Upper lobe of right lung (tissue), 1 donor: Measurements from ENCODE around the gene HSD17B2. TPM values are rescaled to one million over a fixed set of nuclear protein-coding genes. Genes with fewer than 3 reads are reported as not detected.
A peak's percentile ranks its signal among the peaks of the same experiment; 100 is the strongest.

Experiments used
- ATAC-seq: fragments of 200-7000 bp; cut with Tn5 transposase; one replicate; pipeline ENCODE4 v1.9.1; 2020; ENCODE audit warnings: mild to moderate bottlenecking, moderate library complexity
- DNase-seq: peaks from one replicate; pipeline ENCODE4 v3.0.0-alpha.2; 2020
- H3K27ac ChIP-seq: fragments of 200-600 bp; one replicate; pipeline ENCODE4 v1.8.0; 2022
- H3K27me3 ChIP-seq: fragments of 200-600 bp; one replicate; pipeline ENCODE4 v1.8.0; 2022; ENCODE audit warnings: mild to moderate bottlenecking
- H3K36me3 ChIP-seq: fragments of 200-600 bp; one replicate; pipeline ENCODE4 v1.8.0; 2022
- H3K4me1 ChIP-seq: fragments of 200-600 bp; one replicate; pipeline ENCODE4 v1.8.0; 2022
- H3K4me3 ChIP-seq: fragments of 200-600 bp; one replicate; pipeline ENCODE4 v1.8.0; 2022; ENCODE audit warnings: mild to moderate bottlenecking
- H3K9me3 ChIP-seq: fragments of 200-600 bp; one replicate; pipeline ENCODE4 v1.8.0; 2022
- CTCF ChIP-seq: fragments of 200-600 bp; IDR thresholded peaks from one replicate; pipeline ENCODE4 v1.8.0; 2022; ENCODE audit warnings: antibody characterized with exemption
- intact Hi-C: fragments of 100-400 bp; cut with DNase I; formaldehyde crosslinking; loops from one replicate; pipeline ENCODE4 v1.11.0; 2022
- total RNA-seq: library from RNA; stranded (reverse); fragmentation: NEBNext Ultra II Directional; extraction: Animal tissue kit (Norgen Biotek cat#: 25700); gene quantifications from one replicate; pipeline ENCODE4 v1.2.1, GENCODE V29; 2021
- donor health status: DM: no; HTN: yes; CAD: no; lungs with severe emphysema.

Gene HSD17B2
- total RNA-seq, 1 donor from 2014 or later = 3.1 TPM

- Histone ChIP-seq H3K4me3 (peak overlapping the region; percentile 25), H3K27me3 (no peaks in the 10 kb centered on the region), H3K9me3 (no peaks in the 10 kb centered on the region), H3K4me1 (peaks cover 22% of the 10 kb centered on the region), H3K36me3 (no peaks in the 10 kb centered on the region), H3K27ac (peak overlapping the region; percentile 72)
- peak; percentile 31 for ATAC-seq
- intact Hi-C loops = no loop called here
- no peak for TF ChIP-seq CTCF
- no peak for DNase-seq
These were observed 20.9 kb downstream of the HSD17B2 start for GRCh38 chr16:82055728-82056549.

GRCh38 chr16:82056550-82056896 is 21.5 kb downstream of the HSD17B2 start:
- DNase-seq = no peak
- Histone ChIP-seq H3K9me3 (no peaks in the 10 kb centered on the region), H3K4me3 (peak overlapping the region; percentile 25), H3K36me3 (no peaks in the 10 kb centered on the region), H3K27ac (peak overlapping the region; percentile 71), H3K27me3 (no peaks in the 10 kb centered on the region), H3K4me1 (peaks cover 28% of the 10 kb centered on the region)
- intact Hi-C loops = no loop called here
- TF ChIP-seq CTCF = no peak
- no peak for ATAC-seq

GRCh38 chr16:82059161-82059982 is 24.3 kb downstream of the HSD17B2 start:
- DNase-seq = no peak
- H3K4me1 ChIP-seq = peaks cover 50% of the 10 kb centered on the region
- TF ChIP-seq CTCF = no peak
- H3K27ac ChIP-seq = no peak overlapping the region
- intact Hi-C loops = no loop called here
- H3K27me3 ChIP-seq = no peaks in the 10 kb centered on the region
- no peaks in the 10 kb centered on the region for H3K36me3 ChIP-seq
- no peak for ATAC-seq
- H3K4me3 ChIP-seq = no peak overlapping the region
- H3K9me3 ChIP-seq = no peaks in the 10 kb centered on the region

GRCh38 chr16:82059983-82060421 is 24.9 kb downstream of the HSD17B2 start:
- Histone ChIP-seq H3K4me1 (peaks cover 50% of the 10 kb centered on the region), H3K27ac (peak overlapping the region; percentile 3), H3K9me3 (no peaks in the 10 kb centered on the region), H3K4me3 (no peak overlapping the region), H3K36me3 (no peaks in the 10 kb centered on the region), H3K27me3 (no peaks in the 10 kb centered on the region)
- TF ChIP-seq CTCF = no peak
- peak; percentile 45 for ATAC-seq
- DNase-seq = no peak
- intact Hi-C loops = no loop called here

- peaks cover 50% of the 10 kb centered on the region for H3K4me1 ChIP-seq
- DNase-seq = no peak
- ATAC-seq = peak; percentile 38
- peak overlapping the region; percentile 79 for H3K27ac ChIP-seq
- TF ChIP-seq CTCF = peak; percentile 50
- H3K27me3 ChIP-seq = no peaks in the 10 kb centered on the region
- no peaks in the 10 kb centered on the region for H3K9me3 ChIP-seq
- H3K36me3 ChIP-seq = no peaks in the 10 kb centered on the region
- intact Hi-C loops = no loop called here
- no peak overlapping the region for H3K4me3 ChIP-seq
These were observed 26.9 kb downstream of the HSD17B2 start for GRCh38 chr16:82061861-82062525.
